Medulla oblongata (tissue), 1 donor: Measurements from ENCODE around the gene PSMB2.
A peak's percentile ranks its signal among the peaks of the same experiment; 100 is the strongest.

Experiments used
- DNase-seq: peaks from one replicate; pipeline ENCODE4 v3.0.0-alpha.2; 2015; ENCODE audit errors: extremely low spot score

PSMB2 gene

DNA sequence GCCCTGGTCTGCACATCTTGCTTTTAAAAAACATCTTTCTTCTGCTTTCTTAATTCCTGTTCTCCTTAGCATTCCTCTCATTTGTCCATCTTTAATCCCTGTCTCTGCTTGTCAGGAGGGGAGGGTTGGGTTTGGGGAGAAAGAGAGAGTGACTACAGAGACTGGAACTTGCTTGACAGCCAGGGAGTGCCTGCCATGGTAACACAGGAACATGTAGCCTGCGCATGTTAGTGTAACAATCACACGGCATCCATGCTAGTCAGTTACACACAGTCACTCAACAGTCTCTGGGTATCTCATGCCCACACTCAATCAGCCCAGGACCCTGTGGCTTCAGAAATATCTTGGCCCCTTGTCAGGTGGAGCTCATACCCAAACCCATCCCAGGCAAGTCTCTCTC is 69.0 kb downstream of the PSMB2 start:
- no peak for DNase-seq

GRCh38 chr1:35571263-35571662 is 70.1 kb downstream of the PSMB2 start:
- no peak for DNase-seq

GRCh38 chr1:35570589-35571137 is 70.7 kb downstream of the PSMB2 start:
- DNase-seq: no peak

DNA sequence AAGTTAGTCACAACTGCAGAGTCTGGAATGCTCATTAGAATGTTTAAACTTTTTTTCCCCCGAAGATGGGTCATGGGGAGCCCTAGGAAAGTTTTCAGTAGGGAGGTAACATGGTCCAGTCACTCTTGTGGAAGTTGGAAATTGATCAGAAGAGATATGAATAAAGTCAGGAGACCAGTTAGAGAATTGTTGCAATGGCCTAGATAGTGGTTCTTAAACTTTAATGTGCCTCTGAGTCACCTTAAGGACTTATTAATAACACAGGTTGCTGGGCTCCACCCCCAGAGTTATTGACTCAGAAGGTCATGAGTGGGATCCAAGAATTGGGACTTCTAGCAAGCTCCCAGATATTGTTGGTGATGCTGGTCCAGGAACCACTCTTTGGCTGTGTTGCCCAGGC is 71.4 kb downstream of the PSMB2 start:
- no peak for DNase-seq

DNA sequence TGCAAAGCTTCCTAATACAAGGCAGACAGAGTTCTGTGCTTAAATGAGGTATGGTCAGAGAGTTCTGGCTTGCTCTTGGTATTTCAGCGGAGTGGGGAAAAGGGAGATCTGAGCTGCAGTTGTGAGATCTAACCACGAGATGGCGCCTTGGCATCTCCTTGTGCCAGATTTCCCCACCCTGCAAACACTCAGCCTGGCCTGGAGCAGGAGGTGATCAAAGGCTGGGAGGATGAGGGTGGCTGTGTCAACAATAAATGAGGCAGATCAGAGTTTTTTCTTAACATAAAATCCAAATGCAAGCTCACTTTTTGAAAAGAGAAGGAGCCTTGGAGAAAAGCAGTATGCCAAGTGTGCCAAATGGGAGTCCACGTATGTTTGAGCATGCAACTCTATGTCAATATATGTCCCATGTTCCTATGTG is 72.3 kb downstream of the PSMB2 start:
- DNase-seq: peak; percentile 89

DNA sequence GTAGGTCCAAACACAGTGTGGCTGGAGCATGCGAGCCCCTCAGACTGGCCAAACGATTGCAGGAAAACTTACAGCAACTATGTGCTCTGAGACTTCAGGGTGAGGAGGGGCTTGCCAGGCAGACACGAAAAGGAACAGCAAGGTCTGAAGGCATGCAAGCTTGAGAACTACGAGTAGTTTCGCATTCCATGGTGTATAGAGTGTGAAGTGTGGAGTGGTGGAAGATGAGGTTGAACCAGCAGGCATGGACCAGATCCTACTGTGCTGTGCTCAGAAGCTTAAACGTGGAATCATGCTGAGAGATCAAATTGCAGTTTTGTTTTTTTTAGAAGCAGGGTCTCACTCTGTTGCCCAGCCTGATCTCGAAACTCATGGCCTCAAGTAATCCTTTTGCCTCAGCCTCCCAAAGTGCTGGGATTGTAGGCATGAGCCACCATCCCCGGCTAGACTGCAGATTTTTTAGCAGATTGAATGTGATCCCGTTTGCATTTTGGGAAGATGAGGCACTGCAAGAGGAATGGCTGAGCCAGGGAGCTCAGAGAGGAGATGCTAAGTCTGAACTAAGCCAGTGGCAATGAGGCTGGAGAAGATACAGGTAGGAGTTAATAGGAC is 73.3 kb downstream of the PSMB2 start:
- DNase-seq: no peak

- DNase-seq: no peak
Measured at GRCh38 chr1:35565742-35566133, 75.6 kb downstream of the PSMB2 start.

DNA sequence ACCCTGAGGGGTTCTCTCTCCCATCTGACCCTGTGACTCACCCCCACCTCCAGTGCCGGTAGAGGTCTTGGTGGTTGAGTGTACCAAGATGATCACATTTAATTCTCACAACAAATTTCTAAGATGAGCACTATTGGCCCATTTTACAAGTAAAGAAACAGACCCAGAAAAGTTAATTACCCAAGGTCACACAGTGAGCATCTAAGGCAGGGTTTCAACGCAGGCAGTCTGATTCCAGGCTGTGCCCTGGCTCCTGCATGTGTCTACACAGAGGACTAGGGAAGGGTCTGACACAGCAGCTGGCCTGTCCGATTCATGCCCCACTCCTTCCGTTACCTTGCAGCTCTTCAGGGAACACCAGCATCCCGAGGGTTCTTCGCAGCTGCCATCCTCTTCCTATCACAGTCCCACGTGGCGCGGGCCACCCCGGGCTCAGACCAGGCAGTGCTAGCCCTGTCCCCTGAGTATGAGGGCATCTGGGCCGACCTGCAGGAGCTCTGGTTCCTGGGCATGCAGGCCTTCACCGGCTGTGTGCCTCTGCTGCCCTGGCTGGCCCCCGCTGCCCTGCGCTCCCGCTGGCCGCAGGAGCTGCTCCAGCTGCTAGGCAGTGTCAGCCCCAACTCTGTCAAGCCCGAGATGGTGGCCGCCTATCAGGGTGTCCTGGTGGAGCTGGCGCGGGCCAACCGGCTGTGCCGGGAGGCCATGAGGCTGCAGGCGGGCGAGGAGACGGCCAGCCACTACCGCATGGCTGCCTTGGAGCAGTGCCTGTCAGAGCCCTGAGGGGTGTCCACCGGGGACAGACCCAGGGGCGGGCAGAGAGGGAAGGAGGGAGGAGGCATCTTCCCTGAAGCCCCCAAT is 76.2 kb downstream of the PSMB2 start:
- no peak for DNase-seq

- DNase-seq: peak; percentile 85
Measured at GRCh38 chr1:35564037-35564883, 77.1 kb downstream of the PSMB2 start.

- DNase-seq: no peak
Measured at GRCh38 chr1:35563166-35563565, 78.2 kb downstream of the PSMB2 start.

GRCh38 chr1:35561972-35562680 is 79.2 kb downstream of the PSMB2 start:
- no peak for DNase-seq

DNA sequence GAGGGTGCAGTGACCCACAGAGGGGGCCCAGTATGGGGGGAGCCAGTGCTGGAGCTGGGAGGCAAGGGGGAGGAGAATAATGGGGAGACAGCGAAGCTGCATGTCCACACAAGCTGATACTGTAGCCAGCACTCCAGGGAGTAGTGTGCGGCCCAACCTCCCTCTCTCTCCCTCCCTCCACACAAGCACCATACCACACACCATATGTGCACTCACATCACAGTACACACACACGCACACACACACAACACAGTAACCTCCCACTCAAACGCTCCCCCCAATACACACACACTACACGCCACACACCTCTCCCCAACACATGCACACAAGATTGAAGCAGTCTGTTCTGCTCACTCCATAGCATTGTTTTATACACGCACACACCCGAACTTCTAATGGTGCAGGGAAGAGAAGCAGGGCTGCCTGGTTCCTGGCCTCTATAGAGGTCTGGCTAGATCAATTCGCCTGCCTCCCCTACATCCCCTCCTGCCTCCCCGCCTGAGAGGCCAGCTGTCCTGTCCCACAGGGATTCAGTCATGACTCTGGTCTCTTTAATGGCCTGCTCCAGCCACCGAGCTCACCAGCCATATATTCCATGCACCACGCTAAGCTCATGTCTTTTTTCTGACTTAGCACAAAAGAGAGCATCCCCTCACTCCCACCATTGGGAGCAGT is 79.9 kb downstream of the PSMB2 start:
- DNase-seq: no peak

DNA sequence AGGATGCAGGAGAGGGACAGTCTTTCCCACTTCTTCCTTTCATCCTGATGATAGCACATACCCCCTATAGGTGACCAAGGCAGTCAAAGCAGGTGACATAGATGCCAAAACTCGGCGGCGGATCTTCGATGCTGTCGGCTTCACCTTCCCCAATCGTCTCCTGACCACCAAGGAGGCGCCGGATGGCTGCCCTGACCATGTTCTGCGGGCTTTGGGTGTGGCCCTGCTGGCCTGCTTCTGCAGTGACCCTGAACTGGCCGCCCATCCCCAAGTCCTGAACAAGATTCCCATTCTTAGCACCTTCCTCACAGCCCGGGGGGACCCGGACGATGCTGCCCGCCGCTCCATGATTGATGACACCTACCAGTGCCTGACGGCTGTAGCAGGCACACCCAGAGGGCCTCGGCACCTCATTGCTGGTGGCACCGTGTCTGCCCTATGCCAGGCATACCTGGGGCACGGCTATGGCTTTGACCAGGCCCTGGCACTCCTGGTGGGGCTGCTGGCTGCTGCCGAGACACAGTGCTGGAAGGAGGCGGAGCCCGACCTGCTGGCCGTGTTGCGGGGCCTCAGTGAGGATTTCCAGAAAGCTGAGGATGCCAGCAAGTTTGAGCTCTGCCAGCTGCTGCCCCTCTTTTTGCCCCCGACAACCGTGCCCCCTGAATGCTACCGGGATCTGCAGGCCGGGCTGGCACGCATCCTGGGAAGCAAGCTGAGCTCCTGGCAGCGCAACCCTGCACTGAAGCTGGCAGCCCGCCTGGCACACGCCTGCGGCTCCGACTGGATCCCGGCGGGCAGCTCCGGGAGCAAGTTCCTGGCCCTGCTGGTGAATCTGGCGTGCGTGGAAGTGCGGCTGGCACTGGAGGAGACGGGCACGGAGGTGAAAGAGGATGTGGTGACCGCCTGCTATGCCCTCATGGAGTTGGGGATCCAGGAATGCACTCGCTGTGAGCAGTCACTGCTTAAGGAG is 80.8 kb downstream of the PSMB2 start:
- peak; percentile 86 for DNase-seq

DNA sequence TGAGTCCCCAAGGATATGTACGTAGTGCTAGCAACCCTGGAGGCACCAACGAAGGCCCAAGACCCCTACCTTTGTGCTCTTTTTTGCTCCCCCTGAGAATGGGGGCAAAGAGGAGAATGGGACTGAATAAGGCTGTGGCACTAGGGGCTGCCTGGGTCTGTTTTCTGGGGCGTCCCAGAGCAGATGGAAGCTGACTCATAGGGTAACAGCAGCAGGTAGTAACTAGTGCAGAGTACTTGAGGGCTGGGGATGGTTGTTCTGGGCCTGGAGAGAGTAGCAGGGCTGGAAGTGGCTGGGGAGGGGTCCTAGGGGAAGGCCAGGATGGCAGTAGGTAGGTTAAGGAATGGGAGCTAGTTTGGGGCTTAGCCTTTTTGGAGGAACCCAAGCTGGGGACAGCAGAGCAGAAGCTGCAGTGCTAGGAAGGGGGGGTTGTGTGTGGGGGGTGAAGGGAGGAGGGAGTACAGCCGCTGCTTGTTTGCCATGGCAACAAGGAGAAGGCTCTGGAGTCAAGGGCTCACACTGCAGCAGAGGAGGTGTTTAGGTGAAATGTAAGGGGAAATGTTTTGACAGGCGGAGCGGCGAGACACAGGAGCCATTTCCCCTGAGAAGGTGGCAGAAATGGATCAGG is 81.9 kb downstream of the PSMB2 start:
- DNase-seq: no peak

GRCh38 chr1:35558374-35559316 is 82.7 kb downstream of the PSMB2 start:
- DNase-seq: no peak

DNA sequence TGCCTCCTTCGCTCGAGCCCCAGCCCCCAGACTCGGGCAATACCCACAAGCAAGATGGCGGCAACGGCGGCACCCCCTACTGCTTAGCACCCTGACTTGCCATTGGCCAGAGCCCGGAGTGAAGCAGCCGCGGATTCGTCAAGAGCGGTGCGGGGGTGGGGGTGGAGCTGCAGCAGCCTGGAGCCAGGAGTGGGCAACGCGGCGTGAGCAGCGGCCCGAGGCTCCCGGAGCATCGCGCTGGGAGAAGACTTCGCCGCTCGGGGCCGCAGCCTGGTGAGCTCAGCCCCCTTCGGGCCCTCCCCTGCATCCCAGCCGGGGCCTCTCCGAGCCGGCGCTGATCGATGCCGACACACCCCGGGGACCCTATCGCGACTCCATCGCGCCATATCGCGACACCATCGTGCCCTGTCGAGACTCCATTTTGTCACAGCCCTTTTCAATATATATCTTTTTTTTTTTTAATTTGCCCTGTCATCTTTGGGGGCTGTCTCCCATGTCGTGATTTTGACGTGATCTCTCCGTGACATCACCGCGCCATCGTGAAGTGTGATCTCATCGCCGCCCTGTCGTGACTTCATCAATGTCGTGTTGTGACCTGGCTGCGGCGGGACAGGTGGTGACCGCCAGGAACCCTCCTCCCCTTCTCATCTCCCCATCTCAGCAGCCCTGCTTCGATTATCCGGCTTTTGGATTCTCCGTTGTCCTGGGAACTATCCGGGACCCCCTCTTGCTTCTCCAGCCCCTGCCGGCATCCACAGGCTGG is 83.5 kb downstream of the PSMB2 start, which contains the start of gene NCDN:
Gene NCDN (plus strand): TSS at position 189 of the 763 bp plus-strand sequence. CDS start 392 bp downstream, at position 581.
- peak; percentile 96 for DNase-seq

GRCh38 chr1:35557118-35557610 is 84.2 kb downstream of the PSMB2 start, which contains the start of gene KIAA0319L:
KIAA0319L (minus strand) TSS chr1:35557403; CDS start chr1:35554491, 2,912 bp downstream.
- peak; percentile 92 for DNase-seq
